IMR-90 (cell line): ENCODE results near the gene TROAP. TPM values are rescaled to one million over a fixed set of nuclear protein-coding genes. Genes with fewer than 3 reads are reported as not detected.

Experiments
- ATAC-seq: fragments of 200-7000 bp; cut with Tn5 transposase; 2 replicates; pipeline ENCODE4 v1.9.1; 2020; ENCODE audit warnings: low read depth, mild to moderate bottlenecking, moderate library complexity
- BruUV-seq: library from RNA; stranded (reverse); fragments of 400-500 nt; replicated peaks from 2 replicates; lab custom pipeline; 2021; lab: Mats Ljungman, UMichigan
- CTCF ChIA-PET: fragments of 300-600 bp; formaldehyde crosslinking; extraction: SDS; loops from one replicate; lab custom pipeline; 2021; ENCODE audit warnings: antibody characterized with exemption; lab: Yijun Ruan, JAX
- POLR2A ChIA-PET: fragments of 300-600 bp; sonication (Branson Sonifier 250); formaldehyde crosslinking; loops from one replicate; lab custom pipeline; 2022; ENCODE audit warnings: antibody characterized with exemption; ENCODE audit not compliant: unreplicated experiment; lab: Charles Lee
- DNase-seq: peaks from one replicate; pipeline ENCODE4 v3.0.0; 2013
- H2AFZ ChIP-seq: replicated peaks from 2 replicates; pipeline ENCODE3; 2013; ENCODE audit warnings: low read length, mild to moderate bottlenecking; ENCODE audit not compliant: poor library complexity
- H2AK5ac ChIP-seq: 2 replicates; pipeline ENCODE4 v1.6.1; 2013; ENCODE audit warnings: low read depth, low read length, inconsistent platforms
- H2AK9ac ChIP-seq: replicated peaks from 2 replicates; pipeline ENCODE3; 2013; ENCODE audit warnings: mild to moderate bottlenecking, low read depth, low read length, moderate library complexity; ENCODE audit not compliant: poor library complexity
- H2BK120ac ChIP-seq: 2 replicates; pipeline ENCODE4 v1.6.1; 2013; ENCODE audit warnings: low read depth, low read length, inconsistent platforms
- H2BK15ac ChIP-seq: 3 replicates; pipeline ENCODE4 v1.6.1; 2013; ENCODE audit warnings: low read depth, low read length, inconsistent platforms
- H2BK20ac ChIP-seq: 2 replicates; pipeline ENCODE4 v1.6.1; 2013; ENCODE audit warnings: low read depth, mild to moderate bottlenecking, inconsistent platforms, low read length, moderate library complexity
- H2BK5ac ChIP-seq: 2 replicates; pipeline ENCODE4 v1.6.1; 2013; ENCODE audit warnings: mild to moderate bottlenecking, low read depth, low read length, inconsistent platforms; ENCODE audit not compliant: poor library complexity, severe bottlenecking
- H3K14ac ChIP-seq: replicated peaks from 2 replicates; pipeline ENCODE4 v1.6.1; 2013; ENCODE audit warnings: low read depth, low read length, inconsistent platforms
- H3K18ac ChIP-seq: 2 replicates; pipeline ENCODE4 v1.6.1; 2013; ENCODE audit warnings: low read depth, low read length, control low read depth
- H3K23ac ChIP-seq: 2 replicates; pipeline ENCODE4 v1.6.1; 2013; ENCODE audit warnings: low read depth, low read length, inconsistent platforms
- H3K27ac ChIP-seq: 2 replicates; pipeline ENCODE4 v1.5.1; 2013; ENCODE audit warnings: mild to moderate bottlenecking, control low read depth, low read length; ENCODE audit not compliant: insufficient read depth
- H3K27me3 ChIP-seq: 2 replicates; pipeline ENCODE4 v1.6.1; 2013; ENCODE audit warnings: low read length; ENCODE audit not compliant: control insufficient read depth, insufficient read depth
- H3K36me3 ChIP-seq: 2 replicates; pipeline ENCODE4 v1.6.1; 2013; ENCODE audit warnings: low read length, mixed read lengths; ENCODE audit not compliant: control insufficient read depth, insufficient read depth
- H3K4ac ChIP-seq: 2 replicates; pipeline ENCODE4 v1.6.1; 2013; ENCODE audit warnings: low read depth, low read length, inconsistent platforms
- H3K4me1 ChIP-seq: 2 replicates; pipeline ENCODE4 v1.6.1; 2013; ENCODE audit warnings: low read length, mixed read lengths; ENCODE audit not compliant: control insufficient read depth, insufficient read depth
- H3K4me2 ChIP-seq: 2 replicates; pipeline ENCODE4 v1.6.1; 2013; ENCODE audit warnings: low read depth, mild to moderate bottlenecking, control low read depth, low read length, moderate library complexity
- H3K4me3 ChIP-seq: 2 replicates; pipeline ENCODE4 v1.5.1; 2013; ENCODE audit warnings: low read depth, mild to moderate bottlenecking, control low read depth, low read length, moderate library complexity; ENCODE audit not compliant: insufficient read depth
- H3K56ac ChIP-seq: 2 replicates; pipeline ENCODE4 v1.6.1; 2013; ENCODE audit warnings: low read length, inconsistent platforms; ENCODE audit not compliant: insufficient read depth; ENCODE audit errors: extremely low read depth
- H3K79me1 ChIP-seq, 2 experiments: 2 replicates each; pipeline ENCODE4 v1.6.1; 2013; ENCODE audit warnings: low read length in 2 of 2, inconsistent platforms in 1 of 2, low read depth in 1 of 2
- H3K9ac ChIP-seq: 2 replicates; pipeline ENCODE4 v1.6.1; 2013; ENCODE audit warnings: low read depth, low read length, control low read depth
- H3K9me1 ChIP-seq: 2 replicates; pipeline ENCODE4 v1.6.1; 2013; ENCODE audit warnings: low read length, inconsistent platforms; ENCODE audit not compliant: insufficient read depth
- H3K9me3 ChIP-seq: 2 replicates; pipeline ENCODE4 v1.6.1; 2013; ENCODE audit warnings: low read length; ENCODE audit not compliant: control insufficient read depth, insufficient read depth
- H4K20me1 ChIP-seq: 2 replicates; pipeline ENCODE4 v1.6.1; 2013; ENCODE audit warnings: low read length, inconsistent platforms; ENCODE audit not compliant: insufficient read depth
- H4K5ac ChIP-seq: 2 replicates; pipeline ENCODE4 v1.6.1; 2013; ENCODE audit warnings: mild to moderate bottlenecking, low read depth, low read length, control low read depth
- H4K8ac ChIP-seq, 2 experiments: 2 replicates each; pipeline ENCODE4 v1.6.1; 2013; ENCODE audit warnings: low read depth in 2 of 2, low read length in 2 of 2, control low read depth in 1 of 2, inconsistent platforms in 1 of 2
- H4K91ac ChIP-seq: 2 replicates; pipeline ENCODE4 v1.6.1; 2013; ENCODE audit warnings: low read depth, low read length, inconsistent platforms; ENCODE audit not compliant: insufficient read depth
- BHLHE40 ChIP-seq: fragments of 150-350 bp; IDR thresholded peaks from 2 replicates; pipeline ENCODE4 v1.6.1; 2016; ENCODE audit warnings: mild to moderate bottlenecking, low read depth, low read length
- CEBPB ChIP-seq: IDR thresholded peaks from 2 replicates; pipeline ENCODE4 v1.6.1; 2012; ENCODE audit warnings: low read depth, low read length, improper control_type of control experiment
- CHD1 ChIP-seq: IDR thresholded peaks from 2 replicates; pipeline ENCODE4 v1.6.1; 2012; ENCODE audit warnings: low read depth, low read length, improper control_type of control experiment
- ELK1 ChIP-seq: fragments of 150-350 bp; IDR thresholded peaks from 2 replicates; pipeline ENCODE4 v1.6.1; 2016; ENCODE audit warnings: low read depth, mild to moderate bottlenecking, low read length, moderate library complexity, borderline replicate concordance
- FOS ChIP-seq: fragments of 150-350 bp; IDR thresholded peaks from 2 replicates; pipeline ENCODE4 v1.6.1; 2016; ENCODE audit warnings: low read depth, low read length
- MAFK ChIP-seq: IDR thresholded peaks from 2 replicates; pipeline ENCODE4 v1.6.1; 2012; ENCODE audit warnings: low read depth, low read length, improper control_type of control experiment
- MAZ ChIP-seq: IDR thresholded peaks from 2 replicates; pipeline ENCODE4 v1.6.1; 2012; ENCODE audit warnings: low read depth, mild to moderate bottlenecking, low read length, improper control_type of control experiment, moderate library complexity, borderline replicate concordance
- MXI1 ChIP-seq: IDR thresholded peaks from 2 replicates; pipeline ENCODE4 v1.6.1; 2012; ENCODE audit warnings: low read depth, mild to moderate bottlenecking, low read length, moderate library complexity, borderline replicate concordance
- NFE2L2 ChIP-seq: fragments of 150-350 bp; IDR thresholded peaks from 2 replicates; pipeline ENCODE4 v1.6.1; 2016; ENCODE audit warnings: low read depth, mild to moderate bottlenecking, low read length
- POLR2A ChIP-seq: IDR thresholded peaks from 2 replicates; pipeline ENCODE4 v1.6.1; 2012; ENCODE audit warnings: mild to moderate bottlenecking, low read depth, low read length
- RAD21 ChIP-seq: IDR thresholded peaks from 2 replicates; pipeline ENCODE4 v1.6.1; 2012; ENCODE audit warnings: low read length, improper control_type of control experiment
- RCOR1 ChIP-seq: IDR thresholded peaks from 2 replicates; pipeline ENCODE4 v1.6.1; 2012; ENCODE audit warnings: mild to moderate bottlenecking, low read length, improper control_type of control experiment; ENCODE audit not compliant: insufficient replicate concordance
- RFX5 ChIP-seq: IDR thresholded peaks from 2 replicates; pipeline ENCODE4 v1.8.0; 2012; ENCODE audit warnings: low read depth, mild to moderate bottlenecking, low read length, moderate library complexity
- SMC3 ChIP-seq: fragments of 150-350 bp; IDR thresholded peaks from 2 replicates; pipeline ENCODE4 v1.6.1; 2016; ENCODE audit warnings: low read depth, mild to moderate bottlenecking, antibody characterized with exemption, low read length, moderate library complexity
- WGBS, 2 experiments: methylation state at CpG; one replicate each; pipeline versions ENCODE4 v1.1.5 to v1.1.7; 2013; ENCODE audit warnings: missing lambda C conversion rate in 2 of 2; ENCODE audit not compliant: insufficient read length in 1 of 2; ENCODE audit errors: extremely low coverage in 2 of 2; 5-methylcytosine and 5-hydroxymethylcytosine counted together
- dilution Hi-C: fragments of 300-500 bp; cut with HindIII; formaldehyde crosslinking; loops from one replicate; pipeline ENCODE4 v1.14.3; 2018; ENCODE audit warnings: low sequenced_read_pairs; ENCODE audit not compliant: unreplicated experiment
- in situ Hi-C: fragments of 300-500 bp; cut with MboI; formaldehyde crosslinking; loops from 3 replicates; pipeline ENCODE4 v1.14.3; 2019; ENCODE audit warnings: low sequenced_read_pairs, inconsistent platforms, mixed read lengths
- intact Hi-C: fragments of 100-400 bp; cut with micrococcal nuclease; formaldehyde crosslinking; loops from 2 replicates; pipeline ENCODE4 v1.10.0; 2022
- polyA plus RNA-seq, 3 experiments: library from polyadenylated mRNA; depleted of rRNA; stranded (reverse); fragments of >200 nt; gene quantifications; 2 replicates each; pipeline ENCODE4 v1.2.3, GENCODE V29; 2012; ENCODE audit warnings: low replicate concordance in 1 of 3
- total RNA-seq: library from RNA; depleted of rRNA; stranded (reverse); fragments of >200 nt; gene quantifications from 2 replicates; pipeline ENCODE4 v1.2.3, GENCODE V29; 2012
- TF ChIP-seq, protein P1 (sequence below): conservative IDR thresholded peaks from 2 replicates; pipeline ENCODE4 v1.5.1; 2012; ENCODE audit warnings: mild to moderate bottlenecking, low read depth, low read length, improper control_type of control experiment
- TF ChIP-seq, protein P2 (sequence below): fragments of 150-350 bp; IDR thresholded peaks from 2 replicates; pipeline ENCODE4 v1.6.1; 2017; ENCODE audit warnings: mild to moderate bottlenecking, antibody characterized with exemption, low read length, low read depth

The TROAP gene
- total and polyA plus RNA-seq, 2 of the 4 experiments (the other 2 are of a cell fraction), result 21.5 to 29.3 TPM

- Histone ChIP-seq H4K8ac (no peak overlapping the region), H2BK20ac (no peak overlapping the region), H4K5ac (no peak overlapping the region), H3K27ac (no peak overlapping the region), H2BK120ac (no peak overlapping the region), H3K56ac (no peak overlapping the region), H2AK5ac (no peak overlapping the region), H3K14ac (no peak overlapping the region), H3K4me3 (no peak overlapping the region), H3K4me2 (no peak overlapping the region), H3K79me1 (peaks cover 5 to 17% of the 10 kb centered on the region in 2 experiments; a peak in 2 of 4 replicates), H4K91ac (no peak overlapping the region), H2AFZ (no peak overlapping the region), H3K27me3 (peaks cover 70% of the 10 kb centered on the region), H3K36me3 (no peaks in the 10 kb centered on the region), H2AK9ac (no peak overlapping the region), H2BK15ac (no peak overlapping the region), H3K9me1 (peaks cover 8% of the 10 kb centered on the region; the same call in 1 of the 2 replicates), H3K4ac (no peak overlapping the region), H3K9me3 (no peaks in the 10 kb centered on the region), H2BK5ac (no peak overlapping the region), H3K18ac (no peak overlapping the region), H4K20me1 (0 out of 2 replicates have a peak, but pooled peaks cover 5% of the 10 kb centered on the region), H3K4me1 (peaks cover 20% of the 10 kb centered on the region), H3K23ac (no peak overlapping the region), H3K9ac (no peak overlapping the region)
- dilution Hi-C loops, result no loop called here
- POLR2A ChIA-PET, result no interaction called here
- in situ Hi-C loops, result no loop called here
- intact Hi-C loops, result no loop called here
- no CpG with 5 or more reads among the region's 15 CpGs for WGBS, 2 experiments
- no TSS peak for BruUV-seq
- DNase-seq (no peak), ATAC-seq (no peak)
- no peak for TF ChIP-seq MAZ
- no peak for TF ChIP-seq RAD21
- no peak for TF ChIP-seq RFX5
- no peak for TF ChIP-seq BHLHE40
- TF ChIP-seq SMC3, result no peak
- TF ChIP-seq NFE2L2, result no peak
- no peak for TF ChIP-seq ELK1
- no peak for TF ChIP-seq POLR2A
- no peak for TF ChIP-seq FOS
- TF ChIP-seq MAFK, result no peak
- no peak for TF ChIP-seq CEBPB
- TF ChIP-seq, protein P1, sequence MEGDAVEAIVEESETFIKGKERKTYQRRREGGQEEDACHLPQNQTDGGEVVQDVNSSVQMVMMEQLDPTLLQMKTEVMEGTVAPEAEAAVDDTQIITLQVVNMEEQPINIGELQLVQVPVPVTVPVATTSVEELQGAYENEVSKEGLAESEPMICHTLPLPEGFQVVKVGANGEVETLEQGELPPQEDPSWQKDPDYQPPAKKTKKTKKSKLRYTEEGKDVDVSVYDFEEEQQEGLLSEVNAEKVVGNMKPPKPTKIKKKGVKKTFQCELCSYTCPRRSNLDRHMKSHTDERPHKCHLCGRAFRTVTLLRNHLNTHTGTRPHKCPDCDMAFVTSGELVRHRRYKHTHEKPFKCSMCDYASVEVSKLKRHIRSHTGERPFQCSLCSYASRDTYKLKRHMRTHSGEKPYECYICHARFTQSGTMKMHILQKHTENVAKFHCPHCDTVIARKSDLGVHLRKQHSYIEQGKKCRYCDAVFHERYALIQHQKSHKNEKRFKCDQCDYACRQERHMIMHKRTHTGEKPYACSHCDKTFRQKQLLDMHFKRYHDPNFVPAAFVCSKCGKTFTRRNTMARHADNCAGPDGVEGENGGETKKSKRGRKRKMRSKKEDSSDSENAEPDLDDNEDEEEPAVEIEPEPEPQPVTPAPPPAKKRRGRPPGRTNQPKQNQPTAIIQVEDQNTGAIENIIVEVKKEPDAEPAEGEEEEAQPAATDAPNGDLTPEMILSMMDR, result no peak
- TF ChIP-seq CHD1, result no peak
- TF ChIP-seq MXI1, result no peak
- TF ChIP-seq, protein P2, sequence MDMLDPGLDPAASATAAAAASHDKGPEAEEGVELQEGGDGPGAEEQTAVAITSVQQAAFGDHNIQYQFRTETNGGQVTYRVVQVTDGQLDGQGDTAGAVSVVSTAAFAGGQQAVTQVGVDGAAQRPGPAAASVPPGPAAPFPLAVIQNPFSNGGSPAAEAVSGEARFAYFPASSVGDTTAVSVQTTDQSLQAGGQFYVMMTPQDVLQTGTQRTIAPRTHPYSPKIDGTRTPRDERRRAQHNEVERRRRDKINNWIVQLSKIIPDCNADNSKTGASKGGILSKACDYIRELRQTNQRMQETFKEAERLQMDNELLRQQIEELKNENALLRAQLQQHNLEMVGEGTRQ, result no peak
- no peak for TF ChIP-seq RCOR1
- CTCF ChIA-PET, result no interaction called here
Measured at GRCh38 chr12:49344486-49345050, 21.5 kb downstream of the TROAP start.
